ENCODE measurements around the gene TDP1. TPM values are rescaled to one million over a fixed set of nuclear protein-coding genes. Genes with fewer than 3 reads are reported as not detected.

Gene TDP1
- total and polyA plus RNA-seq, 9 of the 15 experiments (the other 6 are each of a cell fraction or from before 2014, with no cell fraction given), result 21.4 to 41.6 (median 32.3) TPM

GRCh38 chr14:89983375-89983774, 27.6 kb downstream of the TDP1 start:
- Histone ChIP-seq H3K4me2 (ENCODE audit: insufficient read depth, low read length) (no peak overlapping the region), H3K27ac (ENCODE audit: extremely low read depth, low read depth, low read length) (no peak overlapping the region), H3K79me2 (ENCODE audit: control insufficient read depth, insufficient read depth, low read length) (no peaks in the 10 kb centered on the region), H3K9me1 (ENCODE audit: control insufficient read depth, insufficient read depth, low read length) (no peaks in the 10 kb centered on the region), H4K20me1 (replicated peaks; ENCODE audit: control insufficient read depth, insufficient read depth, low read length) (no peaks in the 10 kb centered on the region), H3K27me3 (ENCODE audit: control insufficient read depth in 2 of 2, insufficient read depth in 2 of 2, low read length in 2 of 2) (no peaks in the 10 kb centered on the region), H3K9me3 (replicated peaks; ENCODE audit: control insufficient read depth, insufficient read depth, low read depth, low read length) (no peaks in the 10 kb centered on the region), H2AFZ (ENCODE audit: low read depth, low read length) (no peak overlapping the region), H3K9ac (ENCODE audit: insufficient read depth in 1 of 2, low read depth in 2 of 2, low read length in 2 of 2) (no peak overlapping the region), H3K4me1 (replicated peaks in 1 of 2; ENCODE audit: control insufficient read depth in 2 of 2, insufficient read depth in 2 of 2, low read length in 2 of 2) (no peaks in the 10 kb centered on the region), H3K36me3 (ENCODE audit: control insufficient read depth, insufficient read depth, low read length) (peaks cover 63% of the 10 kb centered on the region), H3K4me3 (no peak overlapping the region)
- DNase-seq (ENCODE audit: extremely low read depth in 1 of 4, low spot score in 3 of 4) (no peak), ATAC-seq (no peak), FAIRE-seq (no peak)
- intact Hi-C loops (cut with micrococcal nuclease), result no loop called here
- 94% methylated on average over 2 of the region's 2 CpGs for WGBS (ENCODE audit: insufficient coverage, low coverage, missing lambda C conversion rate)
- in situ Hi-C loops (cut with MboI), result no loop called here
- no TSS peak for BruUV-seq (replicated peaks)
- ChIA-PET POLR2A (no interaction called here), CTCF (ENCODE audit: low intra/inter-chr PET ratio) (no interaction called here)
- TF ChIP-seq ZNF75A (CRISPR knock-in tag; IDR thresholded peaks at IDR 0.05) (no peak), NR2C1 (IDR thresholded peaks at IDR 0.05) (no peak), NR2C1 (tag; IDR thresholded peaks at IDR 0.05) (no peak), SMARCE1 (IDR thresholded peaks at IDR 0.05) (no peak), ILK (tag; IDR thresholded peaks at IDR 0.05; ENCODE audit: borderline replicate concordance, low read depth) (no peak), ZNF311 (CRISPR knock-in tag; IDR thresholded peaks at IDR 0.05) (no peak), SP1 (CRISPR knock-in tag; IDR thresholded peaks at IDR 0.05) (no peak), ZFP91 (CRISPR knock-in tag; IDR thresholded peaks at IDR 0.05) (no peak), CC2D1A (IDR thresholded peaks at IDR 0.05) (no peak), ZBTB17 (CRISPR knock-in tag; IDR thresholded peaks at IDR 0.05) (no peak), SPI1 (IDR thresholded peaks at IDR 0.05; ENCODE audit: borderline replicate concordance, low read depth, low read length) (no peak)
